ENCODE results near the gene SCN10A. TPM values are rescaled to one million over a fixed set of nuclear protein-coding genes. Genes with fewer than 3 reads are reported as not detected.

The SCN10A gene
- total and polyA plus RNA-seq, 2 of the 13 experiments (the other 11 are each of a cell fraction or from before 2014, with no cell fraction given): not detected

GRCh38 chr3:38651153-38651789 lies 164.7 kb downstream of the SCN10A start (continued):
- no peak for TF ChIP-seq UBTF (CRISPR knock-in tag; IDR thresholded peaks at IDR 0.05)
- TF ChIP-seq PLSCR1 (CRISPR knock-in tag; IDR thresholded peaks at IDR 0.05; ENCODE audit: borderline replicate concordance): no peak
- no peak for TF ChIP-seq FOXO1 (CRISPR knock-in tag; IDR thresholded peaks at IDR 0.05)
- TF ChIP-seq ZNF501 (CRISPR knock-in tag; IDR thresholded peaks at IDR 0.05): no peak
- no peak for TF ChIP-seq ZNF770 (CRISPR knock-in tag; IDR thresholded peaks at IDR 0.05)
- TF ChIP-seq MIXL1 (CRISPR knock-in tag; IDR thresholded peaks at IDR 0.05): no peak
- TF ChIP-seq DR1 (CRISPR knock-in tag; IDR thresholded peaks at IDR 0.05): no peak
- TF ChIP-seq ZNF317 (CRISPR knock-in tag; IDR thresholded peaks at IDR 0.05): peak; percentile 69; the same call in 1 of the 2 replicates
- no peak for TF ChIP-seq ZNF18 (CRISPR knock-in tag; IDR thresholded peaks at IDR 0.05; ENCODE audit: insufficient replicate concordance)
- TF ChIP-seq PCBP1 (IDR thresholded peaks at IDR 0.05; ENCODE audit: borderline replicate concordance, low read depth, low read length): no peak
- TF ChIP-seq NR2F6 (IDR thresholded peaks at IDR 0.05): no peak
- 0 out of 2 replicates have a peak, but pooled peaks have one; percentile 32 for TF ChIP-seq NR2F6 (CRISPR knock-in tag; IDR thresholded peaks at IDR 0.05)
- TF ChIP-seq ZNF572 (CRISPR knock-in tag; IDR thresholded peaks at IDR 0.05): no peak
- TF ChIP-seq SMAD1 (CRISPR knock-in tag; IDR thresholded peaks at IDR 0.05; ENCODE audit: borderline replicate concordance, low read depth): no peak
- no peak for TF ChIP-seq PBX2 (CRISPR knock-in tag; IDR thresholded peaks at IDR 0.05)
- TF ChIP-seq GABPB1 (CRISPR knock-in tag; IDR thresholded peaks at IDR 0.05): no peak
- no peak for TF ChIP-seq EEA1 (CRISPR knock-in tag; IDR thresholded peaks at IDR 0.05; ENCODE audit: borderline replicate concordance)
- TF ChIP-seq RFXAP (CRISPR knock-in tag; IDR thresholded peaks at IDR 0.05; ENCODE audit: borderline replicate concordance): no peak
- TF ChIP-seq FLYWCH1 (CRISPR knock-in tag; IDR thresholded peaks at IDR 0.05): no peak
- TF ChIP-seq CBX5 (CRISPR knock-in tag; IDR thresholded peaks at IDR 0.05; ENCODE audit: borderline replicate concordance): 0 out of 2 replicates have a peak, but pooled peaks have one; percentile 51
- TF ChIP-seq XBP1 (CRISPR knock-in tag; IDR thresholded peaks at IDR 0.05): no peak
- TF ChIP-seq TFDP2 (CRISPR knock-in tag; IDR thresholded peaks at IDR 0.05): peak; percentile 64; the same call in 1 of the 2 replicates

Data from HepG2 (cell line).